ENCODE data around the gene OMP. TPM values are rescaled to one million over a fixed set of nuclear protein-coding genes. Genes with fewer than 3 reads are reported as not detected.
"Not testable (repeated sequence)": the region's sequence is repeated elsewhere in the genome, so short reads cannot be mapped to it uniquely, and the experiment has no call there.

OMP gene
- total RNA-seq, 1 donor from 2014 or later = not detected

DNA sequence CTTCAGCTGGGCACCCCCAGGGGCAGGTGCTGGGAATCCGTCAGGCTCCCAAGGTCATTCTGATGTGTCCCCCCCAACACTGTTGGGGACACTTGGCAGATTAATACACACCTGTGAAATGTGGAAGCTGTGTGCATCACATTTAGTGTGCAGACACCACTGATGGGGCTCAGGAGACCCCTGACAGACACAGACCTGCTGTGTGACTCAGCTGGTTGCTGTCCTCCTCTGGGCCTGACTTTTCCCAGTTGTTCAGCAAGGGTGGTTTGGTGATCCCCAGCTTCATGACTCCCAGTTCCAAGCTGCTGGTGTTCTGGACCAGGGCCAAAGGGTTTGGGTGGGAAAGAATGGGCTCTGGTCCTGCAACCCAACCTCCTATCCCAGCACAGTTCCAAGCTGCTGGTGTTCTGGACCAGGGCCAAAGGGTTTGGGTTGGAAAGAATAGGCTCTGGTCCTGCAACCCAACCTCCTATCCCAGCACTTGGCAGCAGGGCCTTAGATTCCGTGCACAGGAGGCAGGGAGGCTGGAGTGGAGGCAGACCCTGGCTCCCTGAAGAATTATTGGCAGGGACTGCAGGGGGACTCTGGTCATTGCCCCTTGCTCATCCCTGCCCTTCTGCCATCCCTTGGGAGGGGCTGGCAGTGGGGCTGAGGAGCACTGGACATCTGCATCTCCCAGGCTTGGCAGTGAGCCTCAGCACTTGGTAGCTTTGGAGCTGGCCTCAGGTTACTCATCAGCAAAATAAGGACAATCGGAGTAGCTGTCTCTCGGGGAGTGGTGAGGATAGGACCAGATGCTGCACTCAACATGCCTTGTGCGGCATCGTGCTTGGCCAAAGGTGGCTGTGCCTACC is 8.4 kb upstream of the OMP start:
- DNase-seq = no peak
- Histone ChIP-seq H3K36me3 (no peaks in the 10 kb centered on the region), H3K27me3 (ENCODE audit: low read depth) (no peaks in the 10 kb centered on the region), H3K9me3 (replicated peaks) (no peaks in the 10 kb centered on the region), H3K27ac (replicated peaks) (no peak overlapping the region), H3K4me1 (no peaks in the 10 kb centered on the region), H3K4me3 (no peak overlapping the region)
- intact Hi-C loops (cut with micrococcal nuclease) = no loop called here
- TF ChIP-seq, protein P1, sequence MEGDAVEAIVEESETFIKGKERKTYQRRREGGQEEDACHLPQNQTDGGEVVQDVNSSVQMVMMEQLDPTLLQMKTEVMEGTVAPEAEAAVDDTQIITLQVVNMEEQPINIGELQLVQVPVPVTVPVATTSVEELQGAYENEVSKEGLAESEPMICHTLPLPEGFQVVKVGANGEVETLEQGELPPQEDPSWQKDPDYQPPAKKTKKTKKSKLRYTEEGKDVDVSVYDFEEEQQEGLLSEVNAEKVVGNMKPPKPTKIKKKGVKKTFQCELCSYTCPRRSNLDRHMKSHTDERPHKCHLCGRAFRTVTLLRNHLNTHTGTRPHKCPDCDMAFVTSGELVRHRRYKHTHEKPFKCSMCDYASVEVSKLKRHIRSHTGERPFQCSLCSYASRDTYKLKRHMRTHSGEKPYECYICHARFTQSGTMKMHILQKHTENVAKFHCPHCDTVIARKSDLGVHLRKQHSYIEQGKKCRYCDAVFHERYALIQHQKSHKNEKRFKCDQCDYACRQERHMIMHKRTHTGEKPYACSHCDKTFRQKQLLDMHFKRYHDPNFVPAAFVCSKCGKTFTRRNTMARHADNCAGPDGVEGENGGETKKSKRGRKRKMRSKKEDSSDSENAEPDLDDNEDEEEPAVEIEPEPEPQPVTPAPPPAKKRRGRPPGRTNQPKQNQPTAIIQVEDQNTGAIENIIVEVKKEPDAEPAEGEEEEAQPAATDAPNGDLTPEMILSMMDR (IDR thresholded peaks at IDR 0.05; ENCODE audit: borderline replicate concordance) = no peak

DNA sequence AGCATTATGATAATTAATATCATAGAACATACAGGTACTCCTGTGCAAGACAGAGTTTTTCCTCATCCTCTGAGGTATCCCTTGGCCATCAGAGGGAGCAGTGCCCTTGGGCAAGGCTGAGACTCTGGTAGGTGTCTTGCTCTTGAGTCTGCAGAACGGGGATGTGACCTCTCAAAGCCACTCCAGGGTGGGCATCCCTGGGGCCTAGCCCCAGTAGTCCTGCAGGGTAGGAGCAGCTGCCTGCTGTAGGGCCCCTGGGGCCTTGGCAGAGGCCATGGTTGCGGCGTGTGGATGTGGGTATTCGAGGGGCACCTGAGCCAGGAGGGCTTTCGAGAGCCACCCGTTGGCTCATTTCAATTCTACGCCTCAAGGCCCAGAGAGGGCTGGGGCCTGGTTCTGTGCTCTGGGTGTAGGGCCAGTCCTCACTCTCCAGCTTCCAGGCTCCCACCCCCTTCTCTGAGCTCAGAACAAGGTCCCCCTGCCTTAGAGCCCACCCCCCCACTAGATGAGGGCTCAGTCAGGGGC is 7.7 kb upstream of the OMP start:
- TF ChIP-seq, protein P1 (IDR thresholded peaks at IDR 0.05; ENCODE audit: borderline replicate concordance) = no peak
- Histone ChIP-seq H3K4me1 (no peaks in the 10 kb centered on the region), H3K27me3 (ENCODE audit: low read depth) (no peaks in the 10 kb centered on the region), H3K4me3 (no peak overlapping the region), H3K9me3 (replicated peaks) (no peaks in the 10 kb centered on the region), H3K27ac (replicated peaks) (no peak overlapping the region), H3K36me3 (no peaks in the 10 kb centered on the region)
- DNase-seq = no peak
- intact Hi-C loops (cut with micrococcal nuclease) = no loop called here

DNA sequence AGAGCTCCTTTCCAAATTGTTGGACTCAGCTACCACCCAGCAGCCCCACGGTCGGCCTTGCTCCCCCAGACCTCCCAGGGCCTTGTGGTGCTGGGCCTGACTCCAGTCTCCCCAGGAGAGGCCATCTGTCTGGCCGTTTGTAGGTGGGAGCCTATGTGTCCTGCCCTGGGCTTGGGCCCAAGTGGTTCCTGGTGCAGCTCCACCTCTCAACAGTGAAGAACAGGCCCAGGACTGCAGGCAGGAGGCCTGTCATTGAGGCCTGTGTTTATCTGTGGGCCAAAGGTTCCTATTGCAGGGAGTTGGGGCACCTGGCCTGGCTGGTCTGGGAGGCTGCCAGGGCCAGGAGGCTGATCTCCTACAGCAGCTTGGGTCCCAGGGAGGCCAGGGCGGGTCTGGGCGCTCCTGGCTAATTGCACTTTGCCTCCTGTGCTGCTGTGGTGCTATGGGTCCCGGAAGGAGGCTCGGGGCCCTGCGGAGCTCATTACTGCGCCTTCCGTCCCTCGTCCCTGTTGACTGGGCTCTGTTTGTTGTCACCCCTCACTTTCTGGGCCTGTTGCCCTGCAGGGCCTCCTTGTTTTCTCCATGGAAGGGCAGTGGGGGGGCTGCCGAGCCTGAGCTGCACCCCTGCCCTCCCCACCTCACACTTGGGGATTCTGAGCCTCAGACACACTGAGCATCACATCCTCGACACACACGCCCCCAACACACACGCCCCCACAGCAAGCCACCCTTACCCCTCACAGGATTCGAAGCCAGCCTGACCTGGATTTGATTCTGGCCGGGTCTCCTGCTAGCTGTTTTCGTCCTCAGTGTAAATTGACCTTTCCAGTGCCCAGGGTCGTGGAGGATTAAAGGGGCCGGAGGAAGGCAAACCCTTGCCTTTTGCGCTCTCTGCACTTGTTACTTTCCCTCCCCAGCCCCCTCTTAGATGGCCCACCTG is 6.8 kb upstream of the OMP start:
- Histone ChIP-seq H3K36me3 (no peaks in the 10 kb centered on the region), H3K9me3 (replicated peaks) (no peaks in the 10 kb centered on the region), H3K4me3 (no peak overlapping the region), H3K4me1 (no peaks in the 10 kb centered on the region), H3K27ac (replicated peaks) (no peak overlapping the region), H3K27me3 (ENCODE audit: low read depth) (no peaks in the 10 kb centered on the region)
- TF ChIP-seq, protein P1 (IDR thresholded peaks at IDR 0.05; ENCODE audit: borderline replicate concordance) = no peak
- intact Hi-C loops (cut with micrococcal nuclease) = no loop called here
- peak; percentile 10 for DNase-seq

- TF ChIP-seq, protein P1 (IDR thresholded peaks at IDR 0.05; ENCODE audit: borderline replicate concordance) = no peak
- Histone ChIP-seq H3K4me3 (no peak overlapping the region), H3K27me3 (ENCODE audit: low read depth) (no peaks in the 10 kb centered on the region), H3K27ac (replicated peaks) (no peak overlapping the region), H3K9me3 (replicated peaks) (no peaks in the 10 kb centered on the region), H3K4me1 (no peaks in the 10 kb centered on the region), H3K36me3 (no peaks in the 10 kb centered on the region)
- intact Hi-C loops (cut with micrococcal nuclease) = no loop called here
- peak; percentile 3 for DNase-seq
These were observed 6.0 kb upstream of the OMP start for GRCh38 chr11:77096591-77097019.

- H3K9me3 ChIP-seq (replicated peaks); H3K27ac ChIP-seq (replicated peaks); DNase-seq; H3K4me3 ChIP-seq; H3K36me3 ChIP-seq; intact Hi-C loops (cut with micrococcal nuclease); H3K27me3 ChIP-seq (ENCODE audit: low read depth); H3K4me1 ChIP-seq: not testable (repeated sequence)
These were observed 5.5 kb upstream of the OMP start for GRCh38 chr11:77097180-77097579.
